Bladder microvascular endothelial cell (primary cell): ENCODE data around the gene C2orf76. TPM values are rescaled to one million over a fixed set of nuclear protein-coding genes. Genes with fewer than 3 reads are reported as not detected.

ENCODE experiments used
- total RNA-seq: library from RNA; depleted of rRNA; stranded (reverse); fragments of >200 nt; gene quantifications from 2 replicates; pipeline ENCODE4 v1.2.3, GENCODE V29; 2014

Gene C2orf76
- total RNA-seq = 5.0 and 13.0 TPM in 2 replicates

GRCh38 chr2:119366649-119367471 is at the start of gene C2orf76, which contains the start of gene DBI:
TSS of gene C2orf76 (minus strand) at chr2:119366834. CDS start at chr2:119339959, 26,875 bp downstream.
TSS of gene DBI (plus strand) at chr2:119366977. CDS start at chr2:119367052, 75 bp downstream.

Other genes starting within 250 kb of the C2orf76 start
- gene C1QL2, start 208.1 kb downstream of the C2orf76 start, total RNA-seq = not detected in 2 replicates
- gene STEAP3, start 143.0 kb downstream of the C2orf76 start, total RNA-seq = 2.9 and 8.6 TPM in 2 replicates
- 115 and 132 TPM in 2 replicates for gene DBI, start 143 bp upstream of the C2orf76 start, total RNA-seq
- 0.06 and 0.49 TPM in 2 replicates for gene TMEM37, start 65.0 kb upstream of the C2orf76 start, total RNA-seq
- not detected in 2 replicates for gene SCTR, start 157.6 kb upstream of the C2orf76 start, total RNA-seq
- 0.06 and 0.16 TPM in 2 replicates for gene CFAP221, start 177.6 kb upstream of the C2orf76 start, total RNA-seq